Lower lobe of right lung (tissue), 2 donors: ENCODE results near the gene ANGPT4. TPM values are rescaled to one million over a fixed set of nuclear protein-coding genes. Genes with fewer than 3 reads are reported as not detected.
A peak's percentile ranks its signal among the peaks of the same experiment; 100 is the strongest.

Experiments used
- ATAC-seq, 2 donors: fragments of 200-7000 bp; cut with Tn5 transposase; one replicate each; pipeline ENCODE4 v1.9.1; 2020 to 2022; ENCODE audit warnings: mild to moderate bottlenecking in 2 of 2, moderate library complexity in 2 of 2
- DNase-seq: peaks from one replicate; pipeline ENCODE4 v3.0.0-alpha.2; 2020
- H3K27ac ChIP-seq: fragments of 200-600 bp; one replicate; pipeline ENCODE4 v1.8.0; 2022
- H3K27me3 ChIP-seq: fragments of 200-600 bp; one replicate; pipeline ENCODE4 v1.8.0; 2022; ENCODE audit warnings: low read depth
- H3K36me3 ChIP-seq: fragments of 200-600 bp; one replicate; pipeline ENCODE4 v1.8.0; 2022; ENCODE audit warnings: mild to moderate bottlenecking
- H3K4me1 ChIP-seq: fragments of 200-600 bp; one replicate; pipeline ENCODE4 v1.8.0; 2022
- H3K4me3 ChIP-seq: fragments of 200-600 bp; one replicate; pipeline ENCODE4 v1.8.0; 2022; ENCODE audit warnings: mild to moderate bottlenecking
- H3K9me3 ChIP-seq: fragments of 200-600 bp; one replicate; pipeline ENCODE4 v1.8.0; 2022
- intact Hi-C: fragments of 100-400 bp; cut with DNase I; formaldehyde crosslinking; loops from one replicate; pipeline ENCODE4 v1.11.0; 2022
- total RNA-seq: library from RNA; stranded (reverse); fragmentation: NEBNext Ultra II Directional; extraction: Animal tissue kit (Norgen Biotek cat#: 25700); gene quantifications from one replicate; pipeline ENCODE4 v1.2.1, GENCODE V29; 2021
- TF ChIP-seq, protein P1 (sequence below): fragments of 200-600 bp; IDR thresholded peaks from one replicate; pipeline ENCODE4 v1.8.0; 2022; ENCODE audit warnings: antibody characterized with exemption, mild to moderate bottlenecking
- donor health status: DM: no; HTN: yes; CAD: no; lungs with severe emphysema.

Gene ANGPT4
- total RNA-seq, 1 donor from 2014 or later = 6.0 TPM

DNA sequence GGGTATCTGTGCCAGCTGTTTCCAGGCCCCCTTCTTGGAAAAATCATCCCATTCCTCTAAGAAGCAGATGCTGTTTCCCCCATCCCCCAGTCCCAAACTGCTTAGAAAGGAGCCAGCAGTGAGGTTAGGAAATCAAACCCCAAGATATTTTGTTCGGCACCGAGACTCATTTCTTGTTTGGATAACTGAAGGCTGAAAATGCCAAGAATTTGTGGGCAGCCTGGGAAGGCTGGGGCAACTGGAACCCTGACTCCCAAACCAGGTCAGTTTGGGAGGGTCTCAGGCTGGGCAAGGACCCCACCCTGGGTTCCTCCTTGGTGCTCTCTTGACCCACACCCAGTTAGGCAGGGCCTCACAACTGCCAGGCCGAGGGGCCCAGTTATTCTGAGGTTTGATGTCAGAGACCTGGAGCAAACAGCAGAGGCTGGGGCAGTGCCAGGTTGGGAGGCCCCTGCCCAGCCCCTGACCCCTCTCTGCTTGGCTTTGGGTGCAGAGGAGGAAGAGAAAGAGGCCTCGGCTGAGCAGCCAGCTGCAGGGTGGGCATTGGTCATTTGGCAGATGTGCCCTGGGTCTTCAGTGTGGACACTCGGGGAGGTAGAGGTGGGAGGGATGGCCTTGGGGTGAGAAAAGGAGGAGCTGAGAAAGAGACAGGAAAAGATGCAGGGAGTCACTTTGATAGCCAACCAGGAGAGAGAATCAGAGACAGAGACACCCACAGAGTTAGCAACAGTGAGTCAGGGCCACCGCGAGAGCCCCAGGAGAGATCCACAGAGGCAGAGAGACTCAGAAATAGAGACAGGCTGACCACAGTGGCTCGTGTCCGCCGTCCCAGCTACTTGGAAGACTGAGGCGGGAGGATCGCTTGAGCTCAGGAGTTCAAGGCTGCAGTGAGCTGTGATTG, 5.0 kb downstream of the ANGPT4 start:
- Histone ChIP-seq H3K27ac (peak overlapping the region; percentile 10), H3K27me3 (peaks cover 3% of the 10 kb centered on the region), H3K9me3 (no peaks in the 10 kb centered on the region), H3K36me3 (no peaks in the 10 kb centered on the region), H3K4me1 (peaks cover 13% of the 10 kb centered on the region), H3K4me3 (no peak overlapping the region)
- TF ChIP-seq, protein P1, sequence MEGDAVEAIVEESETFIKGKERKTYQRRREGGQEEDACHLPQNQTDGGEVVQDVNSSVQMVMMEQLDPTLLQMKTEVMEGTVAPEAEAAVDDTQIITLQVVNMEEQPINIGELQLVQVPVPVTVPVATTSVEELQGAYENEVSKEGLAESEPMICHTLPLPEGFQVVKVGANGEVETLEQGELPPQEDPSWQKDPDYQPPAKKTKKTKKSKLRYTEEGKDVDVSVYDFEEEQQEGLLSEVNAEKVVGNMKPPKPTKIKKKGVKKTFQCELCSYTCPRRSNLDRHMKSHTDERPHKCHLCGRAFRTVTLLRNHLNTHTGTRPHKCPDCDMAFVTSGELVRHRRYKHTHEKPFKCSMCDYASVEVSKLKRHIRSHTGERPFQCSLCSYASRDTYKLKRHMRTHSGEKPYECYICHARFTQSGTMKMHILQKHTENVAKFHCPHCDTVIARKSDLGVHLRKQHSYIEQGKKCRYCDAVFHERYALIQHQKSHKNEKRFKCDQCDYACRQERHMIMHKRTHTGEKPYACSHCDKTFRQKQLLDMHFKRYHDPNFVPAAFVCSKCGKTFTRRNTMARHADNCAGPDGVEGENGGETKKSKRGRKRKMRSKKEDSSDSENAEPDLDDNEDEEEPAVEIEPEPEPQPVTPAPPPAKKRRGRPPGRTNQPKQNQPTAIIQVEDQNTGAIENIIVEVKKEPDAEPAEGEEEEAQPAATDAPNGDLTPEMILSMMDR = no peak
- DNase-seq (no peak), ATAC-seq (no peak)
- intact Hi-C loops = no loop called here

DNA sequence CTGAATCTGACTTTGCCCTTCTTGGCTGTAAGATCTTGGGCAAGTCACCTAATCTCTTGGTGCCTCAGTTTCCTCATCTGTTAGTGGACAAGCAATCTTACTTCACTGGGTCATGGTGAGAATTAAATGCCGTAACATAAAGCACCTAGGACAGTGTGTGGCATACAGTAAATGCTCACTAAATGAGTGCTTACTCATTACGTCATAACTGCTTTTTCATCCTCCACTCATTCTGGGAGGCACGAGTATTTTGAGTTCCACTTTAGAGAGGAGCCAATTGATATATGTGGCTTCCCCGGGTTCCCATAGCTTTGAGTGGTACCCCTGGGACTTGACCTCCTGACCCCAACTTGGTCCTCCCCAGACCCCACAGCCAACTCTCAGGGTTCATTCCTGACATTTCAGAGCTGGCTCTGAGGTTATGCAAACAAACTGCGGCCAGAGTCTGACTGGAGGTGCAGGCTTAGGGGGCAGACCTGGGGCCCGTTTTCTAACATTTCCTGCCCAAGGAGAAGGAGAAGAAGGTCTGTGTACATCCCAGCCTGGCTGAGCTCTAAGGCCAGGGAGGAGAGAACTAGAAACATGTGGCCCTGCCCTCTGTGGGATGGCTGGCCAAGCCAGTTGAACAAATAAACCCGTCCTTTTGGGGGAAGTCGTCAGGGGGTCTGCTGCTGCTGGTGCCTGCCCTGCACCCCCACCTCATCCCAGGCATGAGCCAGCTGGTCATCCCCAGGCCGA, 5.8 kb downstream of the ANGPT4 start:
- Histone ChIP-seq H3K27me3 (peaks cover 3% of the 10 kb centered on the region), H3K27ac (peak overlapping the region; percentile 10), H3K9me3 (no peaks in the 10 kb centered on the region), H3K36me3 (no peaks in the 10 kb centered on the region), H3K4me3 (no peak overlapping the region), H3K4me1 (peaks cover 17% of the 10 kb centered on the region)
- ATAC-seq = no peak
- no peak for DNase-seq
- intact Hi-C loops = no loop called here
- TF ChIP-seq, protein P1 = no peak

DNA sequence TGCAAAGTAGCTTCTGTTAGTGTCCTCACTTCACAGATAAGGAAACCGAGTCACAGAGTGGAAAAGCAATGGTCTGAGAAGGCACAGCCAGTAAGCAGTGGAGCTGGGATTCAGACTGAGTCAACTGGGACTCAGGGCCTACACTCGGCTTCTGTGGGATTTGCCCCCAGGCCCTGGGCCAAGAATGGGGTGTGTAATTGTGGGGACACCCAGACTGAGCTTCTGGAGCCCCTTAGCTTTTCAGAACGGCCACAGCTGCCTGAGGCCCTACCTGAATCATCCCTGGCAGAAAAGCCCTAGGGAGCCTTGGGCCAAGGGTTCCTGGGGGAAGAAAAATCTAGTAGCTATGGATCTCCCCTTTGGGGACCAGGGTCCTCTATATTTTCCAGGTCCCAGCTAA, 6.5 kb downstream of the ANGPT4 start:
- no peak for DNase-seq
- peaks cover 19% of the 10 kb centered on the region for H3K4me1 ChIP-seq
- H3K27me3 ChIP-seq = peaks cover 3% of the 10 kb centered on the region
- TF ChIP-seq, protein P1 = no peak
- H3K27ac ChIP-seq = no peak overlapping the region
- intact Hi-C loops = no loop called here
- no peak overlapping the region for H3K4me3 ChIP-seq
- no peak for ATAC-seq
- H3K9me3 ChIP-seq = no peaks in the 10 kb centered on the region
- H3K36me3 ChIP-seq = no peaks in the 10 kb centered on the region

DNA sequence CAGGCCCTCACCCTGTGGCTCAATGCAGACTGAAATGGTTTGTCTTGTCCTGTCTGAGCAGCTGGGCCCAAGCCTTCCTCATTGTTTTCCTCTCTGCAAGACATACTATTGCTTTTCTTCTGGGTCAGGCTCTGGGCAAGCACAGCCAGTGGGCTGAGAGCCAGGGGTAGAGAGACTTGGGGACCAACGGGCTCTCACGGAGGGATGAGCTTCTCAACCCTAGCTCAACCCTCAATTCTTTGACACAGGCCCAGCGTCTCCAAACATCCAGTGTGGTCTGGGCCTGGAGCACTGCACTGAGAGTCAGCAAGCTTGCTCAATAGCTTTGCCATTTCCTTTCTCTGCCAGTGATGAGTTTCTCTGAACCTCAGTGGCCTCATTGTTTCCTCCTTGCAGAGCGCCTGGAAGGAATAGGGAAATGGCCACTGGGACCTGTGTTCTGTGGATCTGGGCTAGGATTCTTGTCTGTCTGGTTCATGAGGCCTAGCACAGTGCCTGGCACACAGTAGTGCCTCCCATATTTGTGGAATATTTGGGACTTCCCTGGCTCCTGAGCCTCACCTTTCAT, 9.3 kb downstream of the ANGPT4 start:
- TF ChIP-seq, protein P1 = no peak
- no peak overlapping the region for H3K27ac ChIP-seq
- no peak overlapping the region for H3K4me3 ChIP-seq
- ATAC-seq (no peak), DNase-seq (no peak)
- no peaks in the 10 kb centered on the region for H3K36me3 ChIP-seq
- H3K9me3 ChIP-seq = no peaks in the 10 kb centered on the region
- H3K27me3 ChIP-seq = no peaks in the 10 kb centered on the region
- intact Hi-C loops = no loop called here
- peaks cover 19% of the 10 kb centered on the region for H3K4me1 ChIP-seq

DNA sequence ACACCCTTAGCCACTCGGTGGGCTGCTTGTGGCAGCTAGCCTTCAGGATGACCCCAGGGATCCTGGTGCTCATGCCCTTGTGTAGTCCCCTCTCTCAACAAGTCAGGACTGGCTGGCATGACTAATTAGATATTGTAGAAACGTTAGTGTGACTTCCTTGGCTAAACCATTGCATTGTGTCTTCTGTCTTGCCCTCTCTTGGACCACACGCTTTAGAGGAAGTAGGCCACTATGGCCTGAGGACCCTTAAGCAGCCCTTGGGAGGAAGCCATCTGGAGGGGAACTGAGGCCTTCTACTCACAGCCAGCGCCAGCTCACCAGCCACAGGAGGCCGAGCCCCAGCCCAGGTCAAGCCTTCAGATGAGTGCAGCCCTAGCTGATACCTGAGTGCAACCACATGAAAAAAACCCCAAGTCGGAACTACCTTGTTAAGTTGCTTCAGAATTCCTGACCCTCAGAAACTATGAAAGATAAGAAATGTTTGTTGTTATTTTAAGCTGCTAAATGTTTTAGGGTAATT, 10.1 kb downstream of the ANGPT4 start:
- TF ChIP-seq, protein P1 = no peak
- no peak overlapping the region for H3K4me3 ChIP-seq
- peaks cover 19% of the 10 kb centered on the region for H3K4me1 ChIP-seq
- no peaks in the 10 kb centered on the region for H3K27me3 ChIP-seq
- DNase-seq (no peak), ATAC-seq (no peak)
- H3K27ac ChIP-seq = no peak overlapping the region
- H3K9me3 ChIP-seq = no peaks in the 10 kb centered on the region
- no peaks in the 10 kb centered on the region for H3K36me3 ChIP-seq
- intact Hi-C loops = no loop called here
